ENCODE measurements around the gene APOB. TPM values are rescaled to one million over a fixed set of nuclear protein-coding genes. Genes with fewer than 3 reads are reported as not detected.

APOB gene
- total RNA-seq, 1 donor from 2014 or later = under 0.01 TPM

GRCh38 chr2:21009662-21010225 is 34.1 kb downstream of the APOB start:
- Histone ChIP-seq H3K36me3 (ENCODE audit: control insufficient read depth, insufficient read depth, low read length) (no peaks in the 10 kb centered on the region), H3K4me3 (ENCODE audit: low read depth, low read length) (no peak overlapping the region), H3K27me3 (ENCODE audit: control insufficient read depth, insufficient read depth, low read length) (no peaks in the 10 kb centered on the region)
- DNase-seq (ENCODE audit: low read depth) = no peak
- TF ChIP-seq, protein P1, sequence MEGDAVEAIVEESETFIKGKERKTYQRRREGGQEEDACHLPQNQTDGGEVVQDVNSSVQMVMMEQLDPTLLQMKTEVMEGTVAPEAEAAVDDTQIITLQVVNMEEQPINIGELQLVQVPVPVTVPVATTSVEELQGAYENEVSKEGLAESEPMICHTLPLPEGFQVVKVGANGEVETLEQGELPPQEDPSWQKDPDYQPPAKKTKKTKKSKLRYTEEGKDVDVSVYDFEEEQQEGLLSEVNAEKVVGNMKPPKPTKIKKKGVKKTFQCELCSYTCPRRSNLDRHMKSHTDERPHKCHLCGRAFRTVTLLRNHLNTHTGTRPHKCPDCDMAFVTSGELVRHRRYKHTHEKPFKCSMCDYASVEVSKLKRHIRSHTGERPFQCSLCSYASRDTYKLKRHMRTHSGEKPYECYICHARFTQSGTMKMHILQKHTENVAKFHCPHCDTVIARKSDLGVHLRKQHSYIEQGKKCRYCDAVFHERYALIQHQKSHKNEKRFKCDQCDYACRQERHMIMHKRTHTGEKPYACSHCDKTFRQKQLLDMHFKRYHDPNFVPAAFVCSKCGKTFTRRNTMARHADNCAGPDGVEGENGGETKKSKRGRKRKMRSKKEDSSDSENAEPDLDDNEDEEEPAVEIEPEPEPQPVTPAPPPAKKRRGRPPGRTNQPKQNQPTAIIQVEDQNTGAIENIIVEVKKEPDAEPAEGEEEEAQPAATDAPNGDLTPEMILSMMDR (IDR thresholded peaks at IDR 0.05; ENCODE audit: insufficient read depth, low read length, severe bottlenecking) = no peak
- FAIRE-seq = no peak

GRCh38 chr2:21008790-21009661 is 34.8 kb downstream of the APOB start:
- Histone ChIP-seq H3K4me3 (ENCODE audit: low read depth, low read length) (no peak overlapping the region), H3K27me3 (ENCODE audit: control insufficient read depth, insufficient read depth, low read length) (no peaks in the 10 kb centered on the region), H3K36me3 (ENCODE audit: control insufficient read depth, insufficient read depth, low read length) (no peaks in the 10 kb centered on the region)
- TF ChIP-seq, protein P1 (IDR thresholded peaks at IDR 0.05; ENCODE audit: insufficient read depth, low read length, severe bottlenecking) = no peak
- FAIRE-seq (no peak), DNase-seq (ENCODE audit: low read depth) (no peak)

- no peaks in the 10 kb centered on the region for H3K27me3 ChIP-seq (ENCODE audit: control insufficient read depth, insufficient read depth, low read length)
- H3K4me3 ChIP-seq (ENCODE audit: low read depth, low read length) = no peak overlapping the region
- H3K36me3 ChIP-seq (ENCODE audit: control insufficient read depth, insufficient read depth, low read length) = no peaks in the 10 kb centered on the region
- TF ChIP-seq, protein P1 (IDR thresholded peaks at IDR 0.05; ENCODE audit: insufficient read depth, low read length, severe bottlenecking) = no peak
- FAIRE-seq (no peak), DNase-seq (ENCODE audit: low read depth) (no peak)
These were observed 35.7 kb downstream of the APOB start for GRCh38 chr2:21008014-21008789.

DNA sequence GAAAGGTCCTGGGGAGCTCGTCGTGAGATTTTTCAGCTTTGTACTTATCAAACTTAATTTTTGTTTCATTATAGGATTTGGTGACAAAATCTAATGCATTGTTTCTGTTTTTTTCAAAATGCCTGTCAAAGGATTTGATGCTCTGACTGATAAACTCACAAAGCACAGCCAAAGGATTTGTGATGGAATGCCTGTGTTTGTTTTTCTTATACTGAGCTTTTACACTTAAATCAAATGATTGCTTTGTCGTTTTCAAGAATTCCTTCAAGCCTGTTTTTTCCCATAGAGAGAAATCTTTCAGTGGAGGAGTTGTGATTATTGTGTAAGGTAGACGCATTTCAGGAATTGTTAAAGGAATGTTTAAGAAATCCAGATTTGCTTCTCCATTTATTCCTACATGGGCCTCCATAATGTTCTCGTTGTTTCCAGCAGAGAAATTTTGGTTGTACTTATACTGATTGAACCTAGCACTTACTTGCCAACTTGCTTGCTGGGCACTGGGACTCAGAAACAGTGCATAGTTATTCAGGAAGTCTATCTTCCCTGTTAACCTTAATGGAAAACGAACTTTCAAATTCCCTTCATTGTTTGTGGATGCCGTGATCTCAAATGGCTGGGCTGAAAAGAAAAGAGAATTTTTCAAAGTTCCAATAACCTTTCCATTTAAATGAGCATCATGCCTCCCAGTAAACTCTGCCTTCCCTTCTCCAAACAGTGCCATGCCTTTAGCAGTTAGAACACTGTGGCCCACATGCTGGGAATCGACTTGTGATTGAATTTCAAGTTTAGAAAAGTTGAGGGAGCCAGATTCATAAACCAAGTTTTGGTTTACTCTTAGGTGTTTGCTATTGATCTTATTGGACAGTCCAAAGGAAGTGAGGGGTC is 36.5 kb downstream of the APOB start:
- FAIRE-seq (no peak), DNase-seq (ENCODE audit: low read depth) (no peak)
- Histone ChIP-seq H3K27me3 (ENCODE audit: control insufficient read depth, insufficient read depth, low read length) (no peaks in the 10 kb centered on the region), H3K36me3 (ENCODE audit: control insufficient read depth, insufficient read depth, low read length) (no peaks in the 10 kb centered on the region), H3K4me3 (ENCODE audit: low read depth, low read length) (no peak overlapping the region)
- TF ChIP-seq, protein P1 (IDR thresholded peaks at IDR 0.05; ENCODE audit: insufficient read depth, low read length, severe bottlenecking) = no peak

GRCh38 chr2:21006423-21007128 is 37.3 kb downstream of the APOB start:
- DNase-seq (ENCODE audit: low read depth) (no peak), FAIRE-seq (peak; percentile 7)
- no peaks in the 10 kb centered on the region for H3K36me3 ChIP-seq (ENCODE audit: control insufficient read depth, insufficient read depth, low read length)
- TF ChIP-seq, protein P1 (IDR thresholded peaks at IDR 0.05; ENCODE audit: insufficient read depth, low read length, severe bottlenecking) = no peak
- no peak overlapping the region for H3K4me3 ChIP-seq (ENCODE audit: low read depth, low read length)
- H3K27me3 ChIP-seq (ENCODE audit: control insufficient read depth, insufficient read depth, low read length) = no peaks in the 10 kb centered on the region
